ENCODE measurements around the gene ZYX. TPM values are rescaled to one million over a fixed set of nuclear protein-coding genes. Genes with fewer than 3 reads are reported as not detected.

The ZYX gene
- total RNA-seq, 1 donor from 2014 or later, result 412 TPM

- Mint-ChIP-seq H3K4me3 (ENCODE audit: unreplicated experiment) (no peak overlapping the region), H3K9me3 (ENCODE audit: unreplicated experiment) (no peaks in the 10 kb centered on the region), H3K4me1 (ENCODE audit: unreplicated experiment) (peaks cover 14% of the 10 kb centered on the region), H3K27me3 (ENCODE audit: unreplicated experiment) (peaks cover 36% of the 10 kb centered on the region), H3K27ac (ENCODE audit: unreplicated experiment) (no peak overlapping the region), H3K36me3 (ENCODE audit: unreplicated experiment) (no peaks in the 10 kb centered on the region)
- no peak for DNase-seq (ENCODE audit: extremely low spot score, unreplicated experiment)
- TF ChIP-seq, protein P1, sequence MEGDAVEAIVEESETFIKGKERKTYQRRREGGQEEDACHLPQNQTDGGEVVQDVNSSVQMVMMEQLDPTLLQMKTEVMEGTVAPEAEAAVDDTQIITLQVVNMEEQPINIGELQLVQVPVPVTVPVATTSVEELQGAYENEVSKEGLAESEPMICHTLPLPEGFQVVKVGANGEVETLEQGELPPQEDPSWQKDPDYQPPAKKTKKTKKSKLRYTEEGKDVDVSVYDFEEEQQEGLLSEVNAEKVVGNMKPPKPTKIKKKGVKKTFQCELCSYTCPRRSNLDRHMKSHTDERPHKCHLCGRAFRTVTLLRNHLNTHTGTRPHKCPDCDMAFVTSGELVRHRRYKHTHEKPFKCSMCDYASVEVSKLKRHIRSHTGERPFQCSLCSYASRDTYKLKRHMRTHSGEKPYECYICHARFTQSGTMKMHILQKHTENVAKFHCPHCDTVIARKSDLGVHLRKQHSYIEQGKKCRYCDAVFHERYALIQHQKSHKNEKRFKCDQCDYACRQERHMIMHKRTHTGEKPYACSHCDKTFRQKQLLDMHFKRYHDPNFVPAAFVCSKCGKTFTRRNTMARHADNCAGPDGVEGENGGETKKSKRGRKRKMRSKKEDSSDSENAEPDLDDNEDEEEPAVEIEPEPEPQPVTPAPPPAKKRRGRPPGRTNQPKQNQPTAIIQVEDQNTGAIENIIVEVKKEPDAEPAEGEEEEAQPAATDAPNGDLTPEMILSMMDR (IDR thresholded peaks at IDR 0.05), result no peak
These were observed 24.2 kb downstream of the ZYX start for GRCh38 chr7:143405173-143406001.

GRCh38 chr7:143406002-143406357 lies 24.8 kb downstream of the ZYX start:
- Mint-ChIP-seq H3K27ac (ENCODE audit: unreplicated experiment) (no peak overlapping the region), H3K4me3 (ENCODE audit: unreplicated experiment) (no peak overlapping the region), H3K27me3 (ENCODE audit: unreplicated experiment) (peaks cover 34% of the 10 kb centered on the region), H3K4me1 (ENCODE audit: unreplicated experiment) (peaks cover 17% of the 10 kb centered on the region), H3K36me3 (ENCODE audit: unreplicated experiment) (no peaks in the 10 kb centered on the region), H3K9me3 (ENCODE audit: unreplicated experiment) (no peaks in the 10 kb centered on the region)
- DNase-seq (ENCODE audit: extremely low spot score, unreplicated experiment), result no peak
- TF ChIP-seq, protein P1 (IDR thresholded peaks at IDR 0.05), result no peak

GRCh38 chr7:143407287-143408251 lies 26.4 kb downstream of the ZYX start:
- Mint-ChIP-seq H3K27ac (ENCODE audit: unreplicated experiment) (no peak overlapping the region), H3K4me1 (ENCODE audit: unreplicated experiment) (peaks cover 17% of the 10 kb centered on the region), H3K27me3 (ENCODE audit: unreplicated experiment) (peaks cover 20% of the 10 kb centered on the region), H3K9me3 (ENCODE audit: unreplicated experiment) (no peaks in the 10 kb centered on the region), H3K36me3 (ENCODE audit: unreplicated experiment) (no peaks in the 10 kb centered on the region), H3K4me3 (ENCODE audit: unreplicated experiment) (no peak overlapping the region)
- no peak for DNase-seq (ENCODE audit: extremely low spot score, unreplicated experiment)
- TF ChIP-seq, protein P1 (IDR thresholded peaks at IDR 0.05), result no peak

- Mint-ChIP-seq H3K27ac (ENCODE audit: unreplicated experiment) (no peak overlapping the region), H3K36me3 (ENCODE audit: unreplicated experiment) (no peaks in the 10 kb centered on the region), H3K27me3 (ENCODE audit: unreplicated experiment) (peaks cover 20% of the 10 kb centered on the region), H3K4me3 (ENCODE audit: unreplicated experiment) (no peak overlapping the region), H3K9me3 (ENCODE audit: unreplicated experiment) (no peaks in the 10 kb centered on the region), H3K4me1 (ENCODE audit: unreplicated experiment) (peaks cover 17% of the 10 kb centered on the region)
- TF ChIP-seq, protein P1 (IDR thresholded peaks at IDR 0.05), result no peak
- no peak for DNase-seq (ENCODE audit: extremely low spot score, unreplicated experiment)
These were observed 27.1 kb downstream of the ZYX start for GRCh38 chr7:143408252-143408685.
